ENCODE results near the gene CDK6.

GRCh38 chr7:92872701-92873100, 36.3 kb upstream of the CDK6 start:
- TF ChIP-seq POLR2AphosphoS5 (IDR thresholded peaks at IDR 0.05) (no peak), POLR2A (IDR thresholded peaks at IDR 0.05) (no peak), CTCF (IDR thresholded peaks at IDR 0.05) (no peak)
